ENCODE results near the gene STAC2. TPM values are rescaled to one million over a fixed set of nuclear protein-coding genes. Genes with fewer than 3 reads are reported as not detected.
A peak's percentile ranks its signal among the peaks of the same experiment; 100 is the strongest.

STAC2 gene
- total and polyA plus RNA-seq, 9 of the 15 experiments (the other 6 are each of a cell fraction or from before 2014, with no cell fraction given), result not detected

DNA sequence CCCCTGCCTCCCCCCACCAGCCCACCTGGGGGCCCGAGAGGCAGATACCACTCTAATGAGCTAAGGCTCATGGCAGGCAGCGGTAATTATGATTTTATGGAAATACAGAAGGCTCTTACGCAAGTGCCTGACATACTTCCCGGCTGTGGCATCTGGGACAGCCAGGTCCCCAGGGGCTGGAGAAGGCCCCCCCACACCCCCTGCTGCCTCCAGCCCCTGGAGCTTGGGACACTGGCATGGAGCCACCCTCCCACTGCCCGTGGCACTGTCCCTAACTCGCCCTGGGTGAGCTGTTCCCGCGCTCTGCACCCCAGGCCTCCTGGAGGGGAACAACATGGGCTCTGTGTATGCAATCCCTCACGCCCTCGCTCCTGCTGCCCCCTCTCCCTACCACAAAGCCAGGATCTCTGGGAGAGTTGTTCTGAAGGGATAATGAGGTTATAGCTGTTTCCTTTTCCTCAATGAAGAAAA lies 5.4 kb upstream of the STAC2 start:
- ChIA-PET POLR2A (interaction anchor here (0.6 kb wide), 1 partner anchor 40 kb away, joined by 3 read pairs; no protein-coding TSS in a partner anchor), CTCF (ENCODE audit: low intra/inter-chr PET ratio) (interaction anchor here (1.1 to 1.9 kb wide), 3 partner anchors 24 to 248 kb away, joined by 3 to 13 read pairs (median 3); no protein-coding TSS in a partner anchor)
- Histone ChIP-seq H3K4me2 (ENCODE audit: insufficient read depth, low read length) (no peak overlapping the region), H3K9me1 (ENCODE audit: control insufficient read depth, insufficient read depth, low read length) (no peaks in the 10 kb centered on the region), H3K4me3 (no peak overlapping the region), H4K20me1 (replicated peaks; ENCODE audit: control insufficient read depth, insufficient read depth, low read length) (no peaks in the 10 kb centered on the region), H3K36me3 (ENCODE audit: control insufficient read depth, insufficient read depth, low read length) (no peaks in the 10 kb centered on the region), H3K27ac (ENCODE audit: extremely low read depth, low read depth, low read length) (no peak overlapping the region), H3K79me2 (ENCODE audit: control insufficient read depth, insufficient read depth, low read length) (no peaks in the 10 kb centered on the region), H3K27me3 (ENCODE audit: control insufficient read depth in 2 of 2, insufficient read depth in 2 of 2, low read length in 2 of 2) (no peaks in the 10 kb centered on the region; a peak in 1 of 5 replicates), H3K9me3 (replicated peaks; ENCODE audit: control insufficient read depth, insufficient read depth, low read depth, low read length) (no peaks in the 10 kb centered on the region), H3K9ac (ENCODE audit: insufficient read depth in 1 of 2, low read depth in 2 of 2, low read length in 2 of 2) (peak overlapping the region in 1 of 2 experiments; percentile 65; a peak in 1 of 4 replicates), H3K4me1 (replicated peaks in 1 of 2; ENCODE audit: control insufficient read depth in 2 of 2, insufficient read depth in 2 of 2, low read length in 2 of 2) (peaks cover 2 to 23% of the 10 kb centered on the region in 2 experiments; a peak in 4 of 5 replicates), H2AFZ (ENCODE audit: low read depth, low read length) (no peak overlapping the region)
- BruUV-seq (replicated peaks), result no TSS peak
- FAIRE-seq (no peak), DNase-seq (ENCODE audit: extremely low read depth in 1 of 4, low spot score in 3 of 4) (no peak), ATAC-seq (no peak)
- 40% methylated on average over 10 of the region's 10 CpGs for whole genome bisulfite sequencing (ENCODE audit: insufficient coverage, low coverage, missing lambda C conversion rate)
- in situ Hi-C loops (cut with MboI) (no loop called here), intact Hi-C loops (cut with micrococcal nuclease) (no loop called here)
- TF ChIP-seq PCBP1 (IDR thresholded peaks at IDR 0.05; ENCODE audit: low read depth, low read length, poor library complexity, severe bottlenecking) (no peak), MCM3 (IDR thresholded peaks at IDR 0.05) (no peak)

DNA sequence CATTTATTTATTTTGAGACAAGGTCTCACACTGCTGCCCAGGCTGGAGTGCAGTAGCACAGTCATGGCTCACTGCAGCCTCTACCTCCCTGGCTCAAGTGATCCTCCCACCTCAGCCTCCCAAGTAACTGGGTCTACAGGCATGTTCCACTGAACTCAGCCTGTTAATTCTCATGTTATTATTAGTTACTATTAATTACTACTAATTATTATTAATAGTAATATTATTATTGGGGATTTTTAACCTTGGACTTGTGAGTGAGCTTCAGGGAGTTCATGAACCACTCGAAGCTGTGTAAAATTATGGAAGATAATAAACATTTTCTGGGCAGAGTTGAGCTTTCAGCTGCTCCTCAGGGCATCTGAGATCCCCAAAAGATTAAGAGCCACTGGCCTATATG lies 4.6 kb upstream of the STAC2 start:
- 13% methylated on average over 1 of the region's 1 CpG for WGBS (ENCODE audit: insufficient coverage, low coverage, missing lambda C conversion rate)
- H3K9me1 ChIP-seq (ENCODE audit: control insufficient read depth, insufficient read depth, low read length), result no peaks in the 10 kb centered on the region
- FAIRE-seq (no peak), ATAC-seq (no peak), DNase-seq (ENCODE audit: extremely low read depth in 1 of 4, low spot score in 3 of 4) (no peak)
- no TSS peak for BruUV-seq (replicated peaks)
- intact Hi-C loops (cut with micrococcal nuclease), result no loop called here
- in situ Hi-C loops (cut with MboI), result no loop called here
- H3K4me2 ChIP-seq (ENCODE audit: insufficient read depth, low read length), result no peak overlapping the region
- peak; percentile 84 for TF ChIP-seq DACH1 (IDR thresholded peaks at IDR 0.05; ENCODE audit: partially characterized antibody)
- TF ChIP-seq TCF7L2 (IDR thresholded peaks at IDR 0.05; ENCODE audit: low read depth, low read length), result no peak
- H2AFZ ChIP-seq (ENCODE audit: low read depth, low read length), result no peak overlapping the region
- no peaks in the 10 kb centered on the region for H3K79me2 ChIP-seq (ENCODE audit: control insufficient read depth, insufficient read depth, low read length)
- ChIA-PET CTCF (ENCODE audit: low intra/inter-chr PET ratio) (no interaction called here), POLR2A (interaction anchor here (0.7 kb wide), 2 partner anchors 17 to 25 kb away, joined by 3 to 5 read pairs; no protein-coding TSS in a partner anchor)
- no peak overlapping the region for H3K27ac ChIP-seq (ENCODE audit: extremely low read depth, low read depth, low read length)
- H3K4me3 ChIP-seq, result no peak overlapping the region
- no peaks in the 10 kb centered on the region for H4K20me1 ChIP-seq (replicated peaks; ENCODE audit: control insufficient read depth, insufficient read depth, low read length)
- peaks cover 0 to under 1% of the 10 kb centered on the region in 2 experiments; a peak in 3 of 5 replicates for H3K27me3 ChIP-seq (ENCODE audit: control insufficient read depth in 2 of 2, insufficient read depth in 2 of 2, low read length in 2 of 2)
- no peaks in the 10 kb centered on the region for H3K36me3 ChIP-seq (ENCODE audit: control insufficient read depth, insufficient read depth, low read length)
- no peak overlapping the region for H3K9ac ChIP-seq (ENCODE audit: insufficient read depth in 1 of 2, low read depth in 2 of 2, low read length in 2 of 2)
- H3K9me3 ChIP-seq (replicated peaks; ENCODE audit: control insufficient read depth, insufficient read depth, low read depth, low read length), result no peaks in the 10 kb centered on the region
- H3K4me1 ChIP-seq (replicated peaks in 1 of 2; ENCODE audit: control insufficient read depth in 2 of 2, insufficient read depth in 2 of 2, low read length in 2 of 2), result peaks cover 2 to 26% of the 10 kb centered on the region in 2 experiments; a peak in 4 of 5 replicates

All from K562 (cell line).